Stimulated activated CD4-positive, alpha-beta T cell treated with anti-CD3 and anti-CD28 coated beads, Interleukin-12 subunit alpha, Interleukin-12 subunit beta, amount 100 ng/mL, for 48 hours (primary cell): ENCODE data around the gene COA8.

Experiments
- DNase-seq, 3 donors: peaks; one replicate each; pipeline ENCODE4 v3.0.0-alpha.2; 2020; ENCODE audit warnings: low read depth in 2 of 3, low spot score in 1 of 3

Gene COA8

GRCh38 chr14:103562429-103563225, at the start of gene COA8, which contains the start of gene BAG5:
Gene COA8, plus strand, starts transcription at chr14:103562960. Its CDS starts 42 bp downstream, at chr14:103563002.
Gene BAG5, minus strand, starts transcription at chr14:103562657. Its CDS starts 1,493 bp downstream, at chr14:103561164.
- DNase-seq, result peak; percentile 69 to 84 (median 77)

- no peak for DNase-seq
These were observed 48.0 kb upstream of the COA8 start for GRCh38 chr14:103514596-103515421.

- no peak for DNase-seq
These were observed 46.2 kb upstream of the COA8 start for GRCh38 chr14:103516426-103517173.

GRCh38 chr14:103517174-103517566, 45.6 kb upstream of the COA8 start:
- no peak for DNase-seq

- no peak for DNase-seq
These were observed 44.9 kb upstream of the COA8 start for GRCh38 chr14:103517721-103518421.

- DNase-seq, result peak in 2 of 3 donors; percentile 49 to 61
These were observed 44.2 kb upstream of the COA8 start for GRCh38 chr14:103518422-103519042.

- DNase-seq, result no peak
These were observed 43.5 kb upstream of the COA8 start for GRCh38 chr14:103519043-103519836.

- DNase-seq, result no peak
These were observed 42.9 kb upstream of the COA8 start for GRCh38 chr14:103519837-103520212.

- DNase-seq, result no peak
These were observed 42.5 kb upstream of the COA8 start for GRCh38 chr14:103520269-103520656.

GRCh38 chr14:103520657-103521437, 41.9 kb upstream of the COA8 start:
- DNase-seq, result peak in 1 of 3 donors; percentile 35

- DNase-seq, result no peak
These were observed 41.3 kb upstream of the COA8 start for GRCh38 chr14:103521438-103521950.

GRCh38 chr14:103521951-103522563, 40.7 kb upstream of the COA8 start:
- no peak for DNase-seq

GRCh38 chr14:103522649-103523574, 39.8 kb upstream of the COA8 start, which contains the start of gene CKB:
Gene CKB, minus strand, starts transcription at chr14:103522830. Its CDS starts 337 bp downstream, at chr14:103522493.
- no peak for DNase-seq

- no peak for DNase-seq
These were observed 39.2 kb upstream of the COA8 start for GRCh38 chr14:103523575-103523954.

GRCh38 chr14:103524002-103524935, 38.5 kb upstream of the COA8 start:
- no peak for DNase-seq
